Fibroblast of villous mesenchyme (primary cell): ENCODE measurements around the gene KCNH6. TPM values are rescaled to one million over a fixed set of nuclear protein-coding genes. Genes with fewer than 3 reads are reported as not detected.

ENCODE experiments used
- DNase-seq: peaks from one replicate; pipeline ENCODE4 v3.0.0-alpha.2; 2010; ENCODE audit warnings: low read depth
- H3K4me3 ChIP-seq: 2 replicates; pipeline ENCODE4 v1.5.1; 2011; ENCODE audit warnings: low read depth, mild to moderate bottlenecking, low read length
- total RNA-seq: library from RNA; depleted of rRNA; stranded (reverse); fragments of >200 nt; gene quantifications from 2 replicates; pipeline ENCODE4 v1.2.3, GENCODE V29; 2012
- TF ChIP-seq, protein P1 (sequence below): IDR thresholded peaks from 2 replicates; pipeline ENCODE4 v1.5.1; 2012; ENCODE audit warnings: low read depth, mild to moderate bottlenecking, low read length; ENCODE audit not compliant: insufficient read depth

KCNH6 gene
- total RNA-seq, 1 donor, result under 0.01 TPM

DNA sequence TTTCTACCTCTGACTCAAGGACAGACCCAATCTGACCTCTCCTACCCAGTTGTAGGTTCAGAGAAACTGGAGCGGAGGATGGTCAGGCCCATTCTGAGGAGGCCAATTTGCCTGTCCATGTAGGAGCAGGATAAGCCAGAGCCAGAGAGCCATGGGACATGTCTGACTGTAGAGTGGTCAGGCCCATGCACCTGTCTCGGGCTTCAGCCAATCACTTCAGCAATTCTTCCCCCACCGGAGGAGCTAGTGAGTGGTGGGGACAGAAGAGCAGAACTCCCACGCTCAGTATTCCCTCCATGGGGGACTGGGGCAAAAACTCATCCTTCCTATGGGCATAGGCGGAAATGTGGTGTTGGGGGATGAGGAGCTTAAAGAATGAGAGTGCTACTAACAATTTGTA lies 41.4 kb downstream of the KCNH6 start:
- DNase-seq, result no peak
- TF ChIP-seq, protein P1, sequence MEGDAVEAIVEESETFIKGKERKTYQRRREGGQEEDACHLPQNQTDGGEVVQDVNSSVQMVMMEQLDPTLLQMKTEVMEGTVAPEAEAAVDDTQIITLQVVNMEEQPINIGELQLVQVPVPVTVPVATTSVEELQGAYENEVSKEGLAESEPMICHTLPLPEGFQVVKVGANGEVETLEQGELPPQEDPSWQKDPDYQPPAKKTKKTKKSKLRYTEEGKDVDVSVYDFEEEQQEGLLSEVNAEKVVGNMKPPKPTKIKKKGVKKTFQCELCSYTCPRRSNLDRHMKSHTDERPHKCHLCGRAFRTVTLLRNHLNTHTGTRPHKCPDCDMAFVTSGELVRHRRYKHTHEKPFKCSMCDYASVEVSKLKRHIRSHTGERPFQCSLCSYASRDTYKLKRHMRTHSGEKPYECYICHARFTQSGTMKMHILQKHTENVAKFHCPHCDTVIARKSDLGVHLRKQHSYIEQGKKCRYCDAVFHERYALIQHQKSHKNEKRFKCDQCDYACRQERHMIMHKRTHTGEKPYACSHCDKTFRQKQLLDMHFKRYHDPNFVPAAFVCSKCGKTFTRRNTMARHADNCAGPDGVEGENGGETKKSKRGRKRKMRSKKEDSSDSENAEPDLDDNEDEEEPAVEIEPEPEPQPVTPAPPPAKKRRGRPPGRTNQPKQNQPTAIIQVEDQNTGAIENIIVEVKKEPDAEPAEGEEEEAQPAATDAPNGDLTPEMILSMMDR, result no peak
- H3K4me3 ChIP-seq, result no peak overlapping the region

DNA sequence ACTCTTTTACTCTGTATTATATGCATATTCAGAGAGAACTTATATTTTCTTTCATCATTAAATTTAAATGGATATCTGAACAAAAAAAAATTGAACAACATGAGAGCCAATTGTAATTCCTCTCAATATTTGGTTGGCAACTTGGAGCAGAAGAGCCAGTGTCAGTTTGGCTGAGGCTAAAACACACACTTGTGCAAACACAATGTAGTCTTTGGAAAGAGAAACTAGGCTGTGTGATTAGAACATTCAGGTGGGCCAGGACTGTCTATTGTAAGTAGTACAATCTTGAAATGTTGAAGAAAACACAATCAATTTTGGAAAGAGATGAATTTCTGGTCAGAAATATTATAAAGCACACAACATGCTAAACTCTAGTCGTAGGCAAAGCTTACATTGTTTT lies 44.1 kb downstream of the KCNH6 start:
- no peak overlapping the region for H3K4me3 ChIP-seq
- TF ChIP-seq, protein P1, result no peak
- no peak for DNase-seq

DNA sequence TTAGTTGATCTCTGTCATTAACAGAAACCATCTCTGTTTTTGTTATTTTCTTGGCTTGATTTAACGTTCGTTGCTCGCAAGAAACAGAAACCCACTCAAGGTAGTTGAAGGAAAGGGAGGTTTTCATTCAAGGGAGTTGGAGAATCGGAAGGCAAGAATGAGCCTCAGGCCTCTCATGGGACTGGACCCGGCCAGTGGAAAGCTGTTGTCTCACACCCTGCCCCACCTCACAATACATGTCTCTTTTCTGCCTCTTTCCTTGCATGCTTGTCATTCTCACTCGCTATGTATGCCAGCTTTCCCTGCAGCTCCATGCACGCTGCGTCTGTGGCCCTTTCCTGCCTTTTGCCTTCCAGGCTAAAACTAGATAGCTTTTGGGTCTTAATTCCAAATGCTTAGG lies 45.4 kb downstream of the KCNH6 start:
- no peak for DNase-seq
- TF ChIP-seq, protein P1, result no peak
- no peak overlapping the region for H3K4me3 ChIP-seq

DNA sequence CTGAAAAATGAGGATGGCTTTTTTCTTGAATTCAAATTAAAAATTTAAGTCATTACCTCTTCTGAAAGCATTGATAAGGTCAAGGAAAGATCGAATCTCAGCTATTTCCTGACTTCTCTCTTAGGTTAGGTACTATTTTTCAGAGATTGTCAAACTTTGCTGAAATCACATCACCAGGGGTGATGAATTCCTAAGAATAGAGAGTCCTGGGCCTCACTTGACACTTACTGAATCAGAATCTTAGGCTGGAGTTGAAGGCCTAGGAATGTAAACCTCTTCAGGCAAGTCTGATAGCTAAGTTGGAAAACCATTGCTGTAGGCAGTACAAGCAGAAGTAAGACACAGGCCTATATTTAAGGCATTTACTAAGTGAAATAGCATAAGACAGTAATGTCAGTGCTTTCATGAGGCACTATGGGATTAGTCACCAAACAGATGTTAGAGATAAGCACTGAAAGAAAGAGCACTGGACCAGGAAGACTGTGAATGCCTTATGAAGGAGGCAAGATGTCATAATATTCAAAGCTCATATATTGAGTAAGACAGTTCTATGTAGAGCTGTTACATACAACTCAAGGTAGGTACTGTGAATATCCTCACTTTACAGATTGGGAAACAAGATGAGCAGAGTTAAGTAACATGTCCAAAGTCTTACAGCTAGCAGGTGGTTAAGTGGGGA lies 48.6 kb downstream of the KCNH6 start:
- peak; percentile 78 for DNase-seq
- TF ChIP-seq, protein P1, result no peak
- H3K4me3 ChIP-seq, result no peak overlapping the region

DNA sequence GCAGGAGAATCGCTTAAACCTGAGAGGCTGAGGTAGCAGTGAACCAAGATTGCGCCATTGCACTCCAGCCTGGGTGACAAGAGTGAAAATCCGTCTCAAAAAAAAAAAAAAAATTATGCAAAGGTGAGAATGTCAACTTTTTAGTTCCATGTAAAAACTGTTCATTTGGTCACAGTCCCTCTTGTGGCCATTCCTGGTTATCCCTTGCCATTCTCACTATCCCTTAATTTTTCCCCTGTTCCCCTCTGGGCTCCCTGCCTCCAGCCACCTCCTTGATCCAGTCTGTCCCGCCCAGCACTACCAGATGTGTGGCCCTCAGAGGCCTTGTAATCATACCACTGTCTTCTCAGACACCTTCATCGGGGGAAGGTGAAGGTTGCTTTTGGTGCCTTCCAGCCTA lies 50.5 kb downstream of the KCNH6 start:
- DNase-seq, result no peak
- H3K4me3 ChIP-seq, result no peak overlapping the region
- TF ChIP-seq, protein P1, result peak; percentile 43

DNA sequence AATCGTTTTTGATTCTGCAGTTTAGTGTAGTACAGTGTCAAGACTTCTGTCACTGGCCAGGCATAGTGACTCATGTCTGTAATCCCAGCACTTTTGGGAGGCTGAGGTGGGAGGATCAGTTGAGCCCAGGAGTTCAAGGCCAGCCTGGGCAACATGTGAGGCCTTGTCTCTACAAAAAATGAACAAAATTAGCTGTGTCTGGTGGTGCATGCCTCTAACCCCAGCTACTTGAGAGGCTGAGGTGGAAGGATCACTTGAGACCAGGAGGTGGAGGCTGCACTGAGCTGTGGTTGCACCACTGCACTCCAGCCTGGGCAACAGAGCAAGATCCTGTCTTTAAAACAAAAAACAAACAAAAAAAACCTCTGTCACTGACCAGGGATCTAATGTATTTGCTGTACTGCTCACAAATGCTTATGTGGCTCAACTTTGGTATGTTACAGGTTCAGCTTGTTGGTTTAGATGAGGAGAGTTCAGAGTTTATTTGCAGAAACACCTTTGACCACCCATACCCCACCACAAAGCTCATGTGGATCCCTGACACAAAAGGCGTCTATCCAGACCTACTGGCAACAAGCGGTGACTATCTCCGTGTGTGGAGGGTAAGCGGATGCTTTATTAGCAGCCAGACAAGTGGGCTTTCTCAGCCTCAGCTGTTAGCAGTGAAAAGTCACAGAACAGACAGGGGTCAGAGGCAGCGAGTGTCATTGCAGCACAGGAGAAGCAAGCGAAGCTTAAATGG lies 55.0 kb downstream of the KCNH6 start:
- DNase-seq, result no peak
- TF ChIP-seq, protein P1, result no peak
- no peak overlapping the region for H3K4me3 ChIP-seq

DNA sequence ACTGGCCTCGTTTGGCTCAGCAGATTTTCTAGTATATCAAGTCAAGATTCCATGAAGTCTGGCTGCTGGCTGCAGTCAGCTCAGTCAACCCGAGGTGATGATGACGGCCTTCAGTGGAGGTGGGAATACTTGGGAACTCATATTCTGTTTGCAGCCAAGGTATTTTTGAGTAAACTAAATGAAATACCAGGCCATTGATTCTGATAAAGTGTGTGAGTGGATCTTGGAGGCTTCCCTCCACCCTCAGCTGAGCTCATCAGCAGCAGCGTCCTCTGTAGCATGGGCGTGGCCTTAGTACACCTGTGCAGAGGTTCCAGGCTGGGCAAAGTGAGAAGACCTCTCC lies 55.6 kb downstream of the KCNH6 start:
- no peak for DNase-seq
- H3K4me3 ChIP-seq, result no peak overlapping the region
- TF ChIP-seq, protein P1, result no peak
